A549 (cell line): ENCODE measurements around the gene E2F7. TPM values are rescaled to one million over a fixed set of nuclear protein-coding genes. Genes with fewer than 3 reads are reported as not detected.
A peak's percentile ranks its signal among the peaks of the same experiment; 100 is the strongest.

ENCODE experiments used
- ATAC-seq, 2 experiments: fragments of 200-7000 bp in 1 of 2; fragments of >200 bp in 1 of 2; cut with Nextera tagmentation in 1 of 2; cut with Tn5 transposase in 1 of 2; 3 replicates each; pipeline versions ENCODE4 v1.8.0 to v1.9.1; 2018 to 2020; ENCODE audit warnings: mild to moderate bottlenecking in 1 of 2, moderate library complexity in 1 of 2
- CTCF ChIA-PET: fragments of 300-600 bp; sonication (Branson Sonifier 250); formaldehyde crosslinking; extraction: SDS; loops from one replicate; lab custom pipeline; 2021; ENCODE audit warnings: antibody characterized with exemption, inconsistent platforms; lab: Yijun Ruan, JAX
- POLR2A ChIA-PET: fragments of 350-600 bp; formaldehyde crosslinking; extraction: SDS; loops from one replicate; lab custom pipeline; 2021; ENCODE audit warnings: antibody characterized with exemption, inconsistent platforms; lab: Yijun Ruan, JAX
- DNase-seq, 2 experiments: peaks; one replicate each; pipeline versions ENCODE4 v3.0.0 to v3.0.0-alpha.2; 2011 to 2016; ENCODE audit warnings: low read depth in 1 of 2, low spot score in 1 of 2
- FAIRE-seq: peaks from 2 replicates; lab custom pipeline; 2011; peaks lifted over from hg19 to GRCh38; lab: Jason Lieb, UNC
- H3K27ac ChIP-seq, 2 experiments: fragments of >200 bp; sonication (Bioruptor Twin); formaldehyde crosslinking; 3 replicates each; pipeline ENCODE4 v1.5.1; 2016 to 2017
- H3K4me1 ChIP-seq: fragments of >200 bp; sonication (Bioruptor Twin); formaldehyde crosslinking; 3 replicates; pipeline ENCODE4 v1.6.1; 2016
- H3K4me2 ChIP-seq: fragments of >200 bp; sonication (Bioruptor Twin); formaldehyde crosslinking; 3 replicates; pipeline ENCODE4 v1.6.1; 2016
- H3K4me3 ChIP-seq: fragments of >200 bp; sonication (Bioruptor Twin); formaldehyde crosslinking; 3 replicates; pipeline ENCODE4 v1.5.1; 2016
- H3K9me3 ChIP-seq: fragments of >200 bp; sonication (Bioruptor Twin); formaldehyde crosslinking; 3 replicates; pipeline ENCODE4 v1.6.1; 2016
- BHLHE40 ChIP-seq: IDR thresholded peaks from 2 replicates; pipeline ENCODE4 v1.6.1; 2012; ENCODE audit warnings: low read depth, low read length, inconsistent platforms
- CBX2 ChIP-seq: fragments of 200-600 bp; sonication (generic); IDR thresholded peaks from 2 replicates; pipeline ENCODE4 v1.6.1; 2016; ENCODE audit warnings: low read depth, mild to moderate bottlenecking, borderline replicate concordance
- CBX8 ChIP-seq: fragments of 200-600 bp; sonication (generic); IDR thresholded peaks from 2 replicates; pipeline ENCODE4 v1.6.1; 2016
- EHF ChIP-seq: fragments of 250-450 bp; sonication (Bioruptor Pico); IDR thresholded peaks from 2 replicates; pipeline ENCODE4 v1.5.0; 2020; ENCODE audit warnings: mild to moderate bottlenecking
- FOXS1 ChIP-seq: fragments of 250-450 bp; sonication (Bioruptor Pico); IDR thresholded peaks from 2 replicates; pipeline ENCODE4 v1.5.0; 2020; ENCODE audit warnings: mild to moderate bottlenecking, moderate library complexity
- HEYL ChIP-seq: fragments of 250-450 bp; sonication (Bioruptor Pico); IDR thresholded peaks from 2 replicates; pipeline ENCODE4 v1.8.0; 2021; ENCODE audit warnings: mild to moderate bottlenecking, moderate library complexity
- HOXB5 ChIP-seq: fragments of 250-450 bp; sonication (Bioruptor Pico); IDR thresholded peaks from 2 replicates; pipeline ENCODE4 v1.5.0; 2020; ENCODE audit warnings: mild to moderate bottlenecking, moderate library complexity
- JUN ChIP-seq, 2 experiments: fragments of >200 bp; sonication (Bioruptor Twin); formaldehyde crosslinking; IDR thresholded peaks; 2 replicates in 1 of 2; 3 replicates in 1 of 2; pipeline ENCODE4 v1.6.1; 2016 to 2017
- KDM1A ChIP-seq: fragments of 200-600 bp; sonication (generic); IDR thresholded peaks from 2 replicates; pipeline ENCODE4 v1.6.1; 2016; ENCODE audit warnings: low read depth, mild to moderate bottlenecking
- NFE2L2 ChIP-seq: fragments of 150-350 bp; conservative IDR thresholded peaks from 2 replicates; pipeline ENCODE4 v1.6.1; 2014; ENCODE audit warnings: low read length
- NR3C1 ChIP-seq: fragments of >200 bp; sonication (Bioruptor Twin); formaldehyde crosslinking; IDR thresholded peaks from 3 replicates; pipeline ENCODE4 v1.6.1; 2017
- PHF8 ChIP-seq: fragments of 200-600 bp; sonication (generic); IDR thresholded peaks from 2 replicates; pipeline ENCODE4 v1.6.1; 2016; ENCODE audit warnings: low read depth, mild to moderate bottlenecking, antibody characterized with exemption, moderate library complexity, borderline replicate concordance
- RAD21 ChIP-seq, 2 experiments: fragments of >200 bp in 1 of 2; sonication (Bioruptor Twin) in 1 of 2; formaldehyde crosslinking in 1 of 2; IDR thresholded peaks in 1 of 2; conservative IDR thresholded peaks in 1 of 2; 2 replicates in 1 of 2; 3 replicates in 1 of 2; pipeline ENCODE4 v1.6.1; 2012 to 2018; ENCODE audit warnings: inconsistent platforms in 1 of 2
- RARB ChIP-seq: fragments of 250-450 bp; sonication (Bioruptor Pico); IDR thresholded peaks from 2 replicates; pipeline ENCODE4 v1.8.0; 2021; ENCODE audit warnings: mild to moderate bottlenecking, moderate library complexity
- RCOR1 ChIP-seq: fragments of 150-350 bp; IDR thresholded peaks from 2 replicates; pipeline ENCODE4 v1.6.1; 2014; ENCODE audit warnings: antibody characterized with exemption, low read length, low read depth
- ZC3H11A ChIP-seq: fragments of 450-650 bp; IDR thresholded peaks from 2 replicates; pipeline ENCODE4 v1.6.1; 2014; ENCODE audit warnings: antibody characterized with exemption, mild to moderate bottlenecking
- WGBS: methylation state at CpG from one replicate; pipeline ENCODE4 v1.1.6; 2017; ENCODE audit errors: missing lambda C conversion rate; 5-methylcytosine and 5-hydroxymethylcytosine counted together
- polyA plus RNA-seq, 4 experiments: library from polyadenylated mRNA; depleted of rRNA in 3 of 4; stranded (reverse); fragments of >200 nt; fragmentation: RNase III in 1 of 4; extraction: RNeasy Plus Mini Kit Qiagen cat#74134 plus additional on column Dnase treatment in 1 of 4; gene quantifications; 2 replicates in 3 of 4; 3 replicates in 1 of 4; pipeline ENCODE4 v1.2.3, GENCODE V29; 2011 to 2017
- TF ChIP-seq, protein P1 (sequence below): fragments of >200 bp; sonication (Bioruptor Twin); formaldehyde crosslinking; IDR thresholded peaks from 2 replicates; pipeline ENCODE4 v1.6.1; 2016
- TF ChIP-seq, protein P2 (sequence below): IDR thresholded peaks from 2 replicates; pipeline ENCODE4 v1.6.1; 2012; ENCODE audit warnings: low read depth, borderline replicate concordance
- TF ChIP-seq, protein P3 (sequence below): IDR thresholded peaks from 2 replicates; pipeline ENCODE4 v1.6.1; 2012
- TF ChIP-seq, protein P4 (sequence below): fragments of 250-450 bp; sonication (Bioruptor Pico); IDR thresholded peaks from 2 replicates; pipeline ENCODE4 v1.5.0; 2021; ENCODE audit warnings: mild to moderate bottlenecking, moderate library complexity, borderline replicate concordance
- TF ChIP-seq, protein P5 (sequence below): fragments of 200-600 bp; sonication (generic); IDR thresholded peaks from 2 replicates; pipeline ENCODE4 v1.6.1; 2016; ENCODE audit warnings: antibody characterized with exemption, mild to moderate bottlenecking, moderate library complexity
- TF ChIP-seq, protein P6 (sequence below): fragments of 250-450 bp; sonication (Bioruptor Pico); IDR thresholded peaks from 2 replicates; pipeline ENCODE4 v1.5.0; 2020; ENCODE audit warnings: low read depth, mild to moderate bottlenecking, moderate library complexity

Gene E2F7
- polyA plus RNA-seq, 2 of the 4 experiments (the other 2 are of a cell fraction): 5.0 to 12.2 TPM

DNA sequence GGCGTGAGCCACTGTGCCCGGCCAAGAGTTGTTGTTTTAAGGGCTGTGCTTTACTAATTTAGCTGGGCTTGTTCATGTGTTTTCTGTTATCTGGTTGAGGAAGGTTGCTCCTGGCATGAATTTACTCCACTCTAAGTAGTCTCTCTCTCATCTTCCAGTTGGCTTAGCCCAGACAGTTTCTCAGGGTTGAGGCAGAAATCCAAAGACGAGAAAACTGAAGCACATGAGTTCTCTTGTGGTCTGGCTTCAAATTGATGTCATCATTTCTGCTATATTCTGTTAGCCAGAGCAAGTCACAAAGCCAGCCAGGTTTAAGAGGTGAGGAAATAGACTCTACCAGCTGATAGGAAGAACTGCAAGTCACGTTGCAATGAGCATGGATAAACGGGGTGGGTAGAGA, 57.9 kb downstream of the E2F7 start:
- H3K4me3 ChIP-seq: no peak overlapping the region
- no peaks in the 10 kb centered on the region for H3K4me1 ChIP-seq
- no peak for DNase-seq
- H3K27ac ChIP-seq: no peak overlapping the region
- H3K4me2 ChIP-seq: no peak overlapping the region
- no peak for FAIRE-seq
- ChIA-PET CTCF (interaction anchor here (1.0 kb wide), 1 partner anchor 11 kb away, joined by 3 read pairs; no protein-coding TSS in a partner anchor), POLR2A (no interaction called here)
- TF ChIP-seq RARB (CRISPR knock-in tag) (no peak), RCOR1 (no peak), PHF8 (no peak), HEYL (CRISPR knock-in tag) (no peak), ZC3H11A (no peak), NFE2L2 (peak; percentile 33; the same call in 1 of the 2 replicates), FOXS1 (CRISPR knock-in tag) (no peak)
- TF ChIP-seq, protein P1, sequence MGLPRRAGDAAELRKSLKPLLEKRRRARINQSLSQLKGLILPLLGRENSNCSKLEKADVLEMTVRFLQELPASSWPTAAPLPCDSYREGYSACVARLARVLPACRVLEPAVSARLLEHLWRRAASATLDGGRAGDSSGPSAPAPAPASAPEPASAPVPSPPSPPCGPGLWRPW: no peak
- WGBS: 12% methylated on average over 5 of the region's 5 CpGs
- ATAC-seq: no peak
- H3K9me3 ChIP-seq: no peaks in the 10 kb centered on the region

DNA sequence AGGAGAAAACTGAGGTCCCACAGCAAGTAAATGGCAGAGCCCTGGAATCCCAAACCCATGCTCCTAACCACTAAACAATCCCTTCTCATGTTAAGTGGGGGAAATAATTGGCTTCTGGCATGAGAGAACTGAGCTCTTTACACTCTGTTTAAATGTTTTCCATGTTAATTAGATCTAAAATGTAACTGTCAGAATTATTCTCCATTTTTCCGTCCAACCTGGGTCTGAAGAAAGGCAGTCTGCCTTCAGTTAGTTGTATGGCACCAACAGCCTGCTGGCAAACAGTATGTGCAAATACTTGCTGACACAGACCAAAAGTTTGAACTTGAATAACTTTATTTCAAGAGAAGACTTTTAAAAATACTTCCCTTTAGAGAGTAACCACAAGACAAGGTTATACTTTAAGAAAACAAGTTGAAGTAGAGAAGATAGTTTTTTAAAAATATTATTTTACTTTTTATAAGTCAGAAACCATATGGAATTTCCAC, 59.7 kb downstream of the E2F7 start:
- 16% methylated on average over 1 of the region's 1 CpG for WGBS
- no peak for DNase-seq
- Histone ChIP-seq H3K4me1 (no peaks in the 10 kb centered on the region), H3K4me2 (no peak overlapping the region), H3K9me3 (no peaks in the 10 kb centered on the region), H3K4me3 (no peak overlapping the region), H3K27ac (no peak overlapping the region)
- no peak for ATAC-seq
- TF ChIP-seq, protein P2, sequence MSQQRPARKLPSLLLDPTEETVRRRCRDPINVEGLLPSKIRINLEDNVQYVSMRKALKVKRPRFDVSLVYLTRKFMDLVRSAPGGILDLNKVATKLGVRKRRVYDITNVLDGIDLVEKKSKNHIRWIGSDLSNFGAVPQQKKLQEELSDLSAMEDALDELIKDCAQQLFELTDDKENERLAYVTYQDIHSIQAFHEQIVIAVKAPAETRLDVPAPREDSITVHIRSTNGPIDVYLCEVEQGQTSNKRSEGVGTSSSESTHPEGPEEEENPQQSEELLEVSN: no peak
- TF ChIP-seq JUN (IDR thresholded peaks at IDR 0.05) (no peak), CBX8 (no peak), PHF8 (no peak), CBX2 (no peak), EHF (no peak), KDM1A (no peak), HOXB5 (CRISPR knock-in tag) (no peak), ZC3H11A (no peak), NR3C1 (no peak), BHLHE40 (no peak), RAD21 (conservative IDR thresholded peaks at IDR 0.05 in 1 of 2, IDR thresholded peaks at IDR 0.05 in 1 of 2) (no peak)
- TF ChIP-seq, protein P3, sequence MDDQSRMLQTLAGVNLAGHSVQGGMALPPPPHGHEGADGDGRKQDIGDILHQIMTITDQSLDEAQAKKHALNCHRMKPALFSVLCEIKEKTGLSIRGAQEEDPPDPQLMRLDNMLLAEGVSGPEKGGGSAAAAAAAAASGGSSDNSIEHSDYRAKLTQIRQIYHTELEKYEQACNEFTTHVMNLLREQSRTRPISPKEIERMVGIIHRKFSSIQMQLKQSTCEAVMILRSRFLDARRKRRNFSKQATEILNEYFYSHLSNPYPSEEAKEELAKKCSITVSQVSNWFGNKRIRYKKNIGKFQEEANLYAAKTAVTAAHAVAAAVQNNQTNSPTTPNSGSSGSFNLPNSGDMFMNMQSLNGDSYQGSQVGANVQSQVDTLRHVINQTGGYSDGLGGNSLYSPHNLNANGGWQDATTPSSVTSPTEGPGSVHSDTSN: no peak
- TF ChIP-seq, protein P4, sequence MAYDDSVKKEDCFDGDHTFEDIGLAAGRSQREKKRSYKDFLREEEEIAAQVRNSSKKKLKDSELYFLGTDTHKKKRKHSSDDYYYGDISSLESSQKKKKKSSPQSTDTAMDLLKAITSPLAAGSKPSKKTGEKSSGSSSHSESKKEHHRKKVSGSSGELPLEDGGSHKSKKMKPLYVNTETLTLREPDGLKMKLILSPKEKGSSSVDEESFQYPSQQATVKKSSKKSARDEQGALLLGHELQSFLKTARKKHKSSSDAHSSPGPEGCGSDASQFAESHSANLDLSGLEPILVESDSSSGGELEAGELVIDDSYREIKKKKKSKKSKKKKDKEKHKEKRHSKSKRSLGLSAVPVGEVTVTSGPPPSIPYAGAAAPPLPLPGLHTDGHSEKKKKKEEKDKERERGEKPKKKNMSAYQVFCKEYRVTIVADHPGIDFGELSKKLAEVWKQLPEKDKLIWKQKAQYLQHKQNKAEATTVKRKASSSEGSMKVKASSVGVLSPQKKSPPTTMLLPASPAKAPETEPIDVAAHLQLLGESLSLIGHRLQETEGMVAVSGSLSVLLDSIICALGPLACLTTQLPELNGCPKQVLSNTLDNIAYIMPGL: no peak
- TF ChIP-seq, protein P5, sequence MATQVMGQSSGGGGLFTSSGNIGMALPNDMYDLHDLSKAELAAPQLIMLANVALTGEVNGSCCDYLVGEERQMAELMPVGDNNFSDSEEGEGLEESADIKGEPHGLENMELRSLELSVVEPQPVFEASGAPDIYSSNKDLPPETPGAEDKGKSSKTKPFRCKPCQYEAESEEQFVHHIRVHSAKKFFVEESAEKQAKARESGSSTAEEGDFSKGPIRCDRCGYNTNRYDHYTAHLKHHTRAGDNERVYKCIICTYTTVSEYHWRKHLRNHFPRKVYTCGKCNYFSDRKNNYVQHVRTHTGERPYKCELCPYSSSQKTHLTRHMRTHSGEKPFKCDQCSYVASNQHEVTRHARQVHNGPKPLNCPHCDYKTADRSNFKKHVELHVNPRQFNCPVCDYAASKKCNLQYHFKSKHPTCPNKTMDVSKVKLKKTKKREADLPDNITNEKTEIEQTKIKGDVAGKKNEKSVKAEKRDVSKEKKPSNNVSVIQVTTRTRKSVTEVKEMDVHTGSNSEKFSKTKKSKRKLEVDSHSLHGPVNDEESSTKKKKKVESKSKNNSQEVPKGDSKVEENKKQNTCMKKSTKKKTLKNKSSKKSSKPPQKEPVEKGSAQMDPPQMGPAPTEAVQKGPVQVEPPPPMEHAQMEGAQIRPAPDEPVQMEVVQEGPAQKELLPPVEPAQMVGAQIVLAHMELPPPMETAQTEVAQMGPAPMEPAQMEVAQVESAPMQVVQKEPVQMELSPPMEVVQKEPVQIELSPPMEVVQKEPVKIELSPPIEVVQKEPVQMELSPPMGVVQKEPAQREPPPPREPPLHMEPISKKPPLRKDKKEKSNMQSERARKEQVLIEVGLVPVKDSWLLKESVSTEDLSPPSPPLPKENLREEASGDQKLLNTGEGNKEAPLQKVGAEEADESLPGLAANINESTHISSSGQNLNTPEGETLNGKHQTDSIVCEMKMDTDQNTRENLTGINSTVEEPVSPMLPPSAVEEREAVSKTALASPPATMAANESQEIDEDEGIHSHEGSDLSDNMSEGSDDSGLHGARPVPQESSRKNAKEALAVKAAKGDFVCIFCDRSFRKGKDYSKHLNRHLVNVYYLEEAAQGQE: no peak
- TF ChIP-seq, protein P6, sequence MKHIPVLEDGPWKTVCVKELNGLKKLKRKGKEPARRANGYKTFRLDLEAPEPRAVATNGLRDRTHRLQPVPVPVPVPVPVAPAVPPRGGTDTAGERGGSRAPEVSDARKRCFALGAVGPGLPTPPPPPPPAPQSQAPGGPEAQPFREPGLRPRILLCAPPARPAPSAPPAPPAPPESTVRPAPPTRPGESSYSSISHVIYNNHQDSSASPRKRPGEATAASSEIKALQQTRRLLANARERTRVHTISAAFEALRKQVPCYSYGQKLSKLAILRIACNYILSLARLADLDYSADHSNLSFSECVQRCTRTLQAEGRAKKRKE (CRISPR knock-in tag): no peak
- no peak for FAIRE-seq
- ChIA-PET POLR2A (no interaction called here), CTCF (interaction anchor here (0.9 to 3.3 kb wide), 2 partner anchors 15 to 126 kb away, joined by 3 to 11 read pairs; no protein-coding TSS in a partner anchor)
